ENCODE measurements around the gene POLRMT. TPM values are rescaled to one million over a fixed set of nuclear protein-coding genes. Genes with fewer than 3 reads are reported as not detected.

Gene POLRMT
- total RNA-seq, 1 experiment from 2014 or later, result 100 TPM

DNA sequence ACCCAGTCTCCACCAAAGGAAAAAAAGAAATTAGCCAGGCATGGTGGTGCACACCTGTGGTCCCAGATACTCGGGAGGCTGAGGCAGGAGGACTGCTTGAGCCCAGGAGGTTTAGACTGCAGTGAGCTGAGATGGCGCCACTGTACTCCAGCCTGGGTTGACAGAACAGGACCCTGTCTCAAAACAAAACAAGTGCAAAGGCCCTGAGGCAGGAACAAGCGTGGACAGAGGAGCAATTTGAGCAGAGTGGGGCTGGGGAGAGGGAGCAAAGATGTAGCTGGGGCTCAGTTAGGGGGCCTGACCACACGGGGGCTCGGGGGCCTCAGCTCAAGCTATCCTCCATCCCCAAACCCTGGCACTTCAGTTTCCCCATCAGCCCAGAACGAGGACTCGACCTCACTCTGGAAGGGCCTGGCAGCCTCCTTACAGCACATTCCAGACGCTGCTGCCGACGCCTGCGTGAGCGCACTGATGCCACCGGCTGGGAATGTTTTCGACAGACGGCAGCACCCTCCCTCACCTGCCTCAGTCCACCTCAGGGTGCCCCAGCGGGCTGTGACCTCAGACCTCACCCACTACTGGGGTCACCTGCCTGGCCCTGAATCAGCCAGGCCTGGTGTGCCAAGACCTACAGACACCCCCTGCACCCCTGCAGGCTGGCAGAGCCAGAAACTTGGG is 1.8 kb upstream of the POLRMT start:
- no peak overlapping the region for H3K4me3 ChIP-seq (ENCODE audit: low read depth, low read length, poor library complexity, severe bottlenecking)
- no peak overlapping the region for H3K27ac ChIP-seq (ENCODE audit: low read depth, low read length, poor library complexity, severe bottlenecking)
- no peaks in the 10 kb centered on the region for H3K27me3 ChIP-seq (replicated peaks; ENCODE audit: insufficient read depth, low read depth, low read length, poor library complexity)
- H3K4me1 ChIP-seq (ENCODE audit: insufficient read depth, low read length, poor library complexity, severe bottlenecking), result no peaks in the 10 kb centered on the region
- no peaks in the 10 kb centered on the region for H3K9me3 ChIP-seq (ENCODE audit: low read depth, low read length, poor library complexity, severe bottlenecking)
- BruUV-seq (replicated peaks), result no TSS peak
- peaks cover 11% of the 10 kb centered on the region for H3K36me3 ChIP-seq (ENCODE audit: insufficient read depth, low read length, poor library complexity, severe bottlenecking)
- no peak for TF ChIP-seq CTCF (conservative IDR thresholded peaks at IDR 0.05; ENCODE audit: low read depth, low read length)
- no peak for TF ChIP-seq EZH2 (IDR thresholded peaks at IDR 0.05; ENCODE audit: borderline replicate concordance, low read depth, low read length, poor library complexity, severe bottlenecking)
- ChIA-PET POLR2A (ENCODE audit: low non-redundant PET) (no interaction called here), CTCF (no interaction called here)
- intact Hi-C loops (cut with micrococcal nuclease; ENCODE audit: unreplicated experiment), result no loop called here
- DNase-seq (ENCODE audit: low spot score), result no peak

DNA sequence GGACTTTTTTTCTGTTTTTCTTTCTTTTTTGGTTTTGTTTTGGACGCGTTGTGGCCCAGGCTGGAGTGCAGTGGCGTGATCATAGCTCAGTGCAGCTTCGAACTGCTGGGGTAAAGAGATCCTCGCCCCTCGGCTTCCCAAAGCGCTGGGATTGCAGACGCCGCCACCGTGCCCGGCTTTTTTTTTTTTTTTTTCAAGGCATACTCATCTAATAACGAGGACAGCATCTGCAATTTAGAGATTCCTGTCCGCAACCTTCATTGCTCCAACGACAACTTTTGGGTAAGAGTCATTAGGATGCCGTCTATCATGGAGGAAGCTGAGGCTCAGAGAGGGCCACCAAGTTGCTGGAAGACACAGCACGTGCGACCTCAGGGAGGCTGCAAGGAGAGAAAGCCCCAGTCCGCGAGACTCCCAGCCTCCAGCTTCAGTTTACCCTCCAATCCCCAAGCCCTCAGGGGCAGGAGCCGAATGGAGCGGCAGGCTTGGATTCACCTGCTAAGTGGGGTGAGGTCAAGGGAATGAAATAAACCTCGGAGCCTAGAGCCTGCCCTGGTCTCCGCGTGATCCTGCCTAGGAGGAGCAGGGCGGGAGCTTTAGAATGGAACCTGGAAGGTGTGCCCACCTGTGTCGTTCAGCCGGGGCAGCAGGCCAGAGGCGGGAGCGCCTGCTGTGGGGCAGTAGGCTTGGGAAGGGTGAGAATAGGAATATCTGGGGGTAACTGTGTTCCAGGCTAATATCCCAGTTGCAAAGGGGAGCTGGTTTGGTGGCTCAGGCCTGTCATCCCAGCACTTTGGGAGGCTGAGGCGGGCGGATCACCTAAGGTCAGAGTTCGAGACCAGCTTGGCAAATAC is 676 bp upstream of the POLRMT start:
- BruUV-seq (replicated peaks), result TSS peak; percentile 77
- ChIA-PET POLR2A (ENCODE audit: low non-redundant PET) (no interaction called here), CTCF (interaction anchor here (0.7 kb wide), 1 partner anchor 12 kb away, joined by 3 read pairs; no protein-coding TSS in a partner anchor)
- intact Hi-C loops (cut with micrococcal nuclease; ENCODE audit: unreplicated experiment), result loop anchor here (2.0 kb wide), 1 partner anchor 23 kb away; no protein-coding TSS in a partner anchor
- H3K4me3 ChIP-seq (ENCODE audit: low read depth, low read length, poor library complexity, severe bottlenecking), result peak overlapping the region; percentile 92
- DNase-seq (ENCODE audit: low spot score), result peak; percentile 43
- no peaks in the 10 kb centered on the region for H3K27me3 ChIP-seq (replicated peaks; ENCODE audit: insufficient read depth, low read depth, low read length, poor library complexity)
- H3K36me3 ChIP-seq (ENCODE audit: insufficient read depth, low read length, poor library complexity, severe bottlenecking), result peaks cover 13% of the 10 kb centered on the region
- no peaks in the 10 kb centered on the region for H3K4me1 ChIP-seq (ENCODE audit: insufficient read depth, low read length, poor library complexity, severe bottlenecking)
- no peaks in the 10 kb centered on the region for H3K9me3 ChIP-seq (ENCODE audit: low read depth, low read length, poor library complexity, severe bottlenecking)
- peak overlapping the region; percentile 87 for H3K27ac ChIP-seq (ENCODE audit: low read depth, low read length, poor library complexity, severe bottlenecking)
- TF ChIP-seq CTCF (conservative IDR thresholded peaks at IDR 0.05; ENCODE audit: low read depth, low read length) (no peak), EZH2 (IDR thresholded peaks at IDR 0.05; ENCODE audit: borderline replicate concordance, low read depth, low read length, poor library complexity, severe bottlenecking) (no peak)

DNA sequence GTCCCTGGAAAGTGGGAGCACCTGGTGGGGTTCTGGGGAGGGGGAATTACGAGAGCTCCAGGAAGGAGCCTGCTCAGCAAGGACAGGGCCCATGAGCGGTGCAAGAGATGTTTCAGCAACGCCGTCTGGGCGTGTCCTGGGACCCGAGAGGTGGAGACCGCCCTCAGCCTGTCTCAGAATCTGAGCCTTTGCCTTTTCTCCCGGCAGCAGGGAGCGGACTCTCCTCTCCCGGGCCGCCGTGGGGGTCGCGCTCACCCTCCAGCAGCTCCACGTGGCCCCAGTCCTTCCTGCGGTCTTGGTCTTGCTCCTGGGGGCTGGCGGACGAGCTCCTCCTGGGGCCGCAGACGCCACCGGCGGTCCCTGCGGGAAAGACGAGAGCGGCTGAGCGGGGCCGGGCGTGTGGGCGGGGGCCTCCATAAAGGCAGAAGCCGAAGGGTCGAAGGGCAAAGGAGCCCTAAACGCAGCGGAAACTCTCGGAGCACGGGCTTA is 714 bp downstream of the POLRMT start:
- no TSS peak for BruUV-seq (replicated peaks)
- intact Hi-C loops (cut with micrococcal nuclease; ENCODE audit: unreplicated experiment), result loop anchor here (2.0 kb wide), 1 partner anchor 22 kb away; no protein-coding TSS in a partner anchor

More for the DNA sequence above, 714 bp downstream of the POLRMT start:
- peak; percentile 79 for DNase-seq (ENCODE audit: low spot score)
- no peaks in the 10 kb centered on the region for H3K4me1 ChIP-seq (ENCODE audit: insufficient read depth, low read length, poor library complexity, severe bottlenecking)
- ChIA-PET CTCF (no interaction called here), POLR2A (ENCODE audit: low non-redundant PET) (no interaction called here)
- H3K36me3 ChIP-seq (ENCODE audit: insufficient read depth, low read length, poor library complexity, severe bottlenecking), result peaks cover 23% of the 10 kb centered on the region
- peak overlapping the region; percentile 92 for H3K4me3 ChIP-seq (ENCODE audit: low read depth, low read length, poor library complexity, severe bottlenecking)
- no peaks in the 10 kb centered on the region for H3K9me3 ChIP-seq (ENCODE audit: low read depth, low read length, poor library complexity, severe bottlenecking)
- H3K27me3 ChIP-seq (replicated peaks; ENCODE audit: insufficient read depth, low read depth, low read length, poor library complexity), result no peaks in the 10 kb centered on the region
- H3K27ac ChIP-seq (ENCODE audit: low read depth, low read length, poor library complexity, severe bottlenecking), result peak overlapping the region; percentile 87
- no peak for TF ChIP-seq EZH2 (IDR thresholded peaks at IDR 0.05; ENCODE audit: borderline replicate concordance, low read depth, low read length, poor library complexity, severe bottlenecking)
- TF ChIP-seq CTCF (conservative IDR thresholded peaks at IDR 0.05; ENCODE audit: low read depth, low read length), result no peak
